Stomach (tissue), 9 donors: ENCODE data around the gene MT1F. TPM values are rescaled to one million over a fixed set of nuclear protein-coding genes. Genes with fewer than 3 reads are reported as not detected.

Source experiments
- DNase-seq, 2 donors: peaks; one replicate each; pipeline versions ENCODE4 v3.0.0 to v3.0.0-alpha.2; 2013 to 2019
- H3K27ac ChIP-seq, 5 donors: fragments of 200-600 bp in 4 of 5; sonication (generic) in 4 of 5; one replicate each; pipeline ENCODE4 v1.5.1; 2013 to 2019; ENCODE audit warnings: mild to moderate bottlenecking in 1 of 5, moderate library complexity in 1 of 5
- H3K27me3 ChIP-seq, 3 donors: fragments of 200-600 bp; sonication (generic); one replicate each; pipeline ENCODE4 v1.5.1; 2017 to 2019; ENCODE audit warnings: mixed run types in 1 of 3
- H3K36me3 ChIP-seq, 4 donors: fragments of 200-600 bp; sonication (generic); 1 replicate in 3 of 4; 2 replicates in 1 of 4; pipeline ENCODE4 v1.5.1; 2016 to 2019
- H3K4me1 ChIP-seq, 4 donors: fragments of 200-600 bp; sonication (generic); one replicate each; pipeline ENCODE4 v1.5.1; 2016 to 2019
- H3K4me3 ChIP-seq, 4 donors: fragments of 200-600 bp; sonication (generic) in 3 of 4; one replicate each; pipeline ENCODE4 v1.5.1; 2016 to 2019; ENCODE audit warnings: mild to moderate bottlenecking in 1 of 4
- H3K9me3 ChIP-seq, 4 donors: fragments of 200-600 bp; sonication (generic); one replicate each; pipeline ENCODE4 v1.5.1; 2016 to 2019
- EP300 ChIP-seq: sonication (generic); formaldehyde crosslinking; IDR thresholded peaks from one replicate; pipeline ENCODE4 v1.6.1; 2017; ENCODE audit warnings: antibody characterized with exemption
- POLR2A ChIP-seq, 4 donors: fragments of 450-650 bp; IDR thresholded peaks; one replicate each; pipeline ENCODE4 v1.6.1; 2016; ENCODE audit warnings: antibody characterized with exemption in 4 of 4, control low read depth in 2 of 4, mild to moderate bottlenecking in 1 of 4, moderate library complexity in 1 of 4
- POLR2AphosphoS5 ChIP-seq, 3 donors: sonication (generic); formaldehyde crosslinking; IDR thresholded peaks; one replicate each; pipeline ENCODE4 v1.6.1; 2016; ENCODE audit warnings: antibody characterized with exemption in 3 of 3
- WGBS, 5 donors: extraction: QIAGEN DNeasy Blood & Tissue Kit in 3 of 5; methylation state at CpG; one replicate each; pipeline versions ENCODE4 v1.1.5 to v1.1.7; 2013 to 2018; 5-methylcytosine and 5-hydroxymethylcytosine counted together
- intact Hi-C: fragments of 100-400 bp; cut with DNase I; formaldehyde crosslinking; loops from one replicate; pipeline ENCODE4 v1.15.1; 2023; ENCODE audit warnings: low total_unique reads
- polyA plus RNA-seq, 3 donors: library from polyadenylated mRNA; stranded (reverse); fragments of 200-250 nt; gene quantifications; one replicate each; pipeline ENCODE4 v1.2.3, GENCODE V29; 2013
- total RNA-seq, 5 donors: library from RNA; depleted of rRNA; stranded (reverse); fragments of >200 nt; gene quantifications; one replicate each; pipeline versions ENCODE4 v1.1.0 to v1.2.3, GENCODE V29; 2014 to 2016
- TF ChIP-seq, protein P1 (sequence below), 7 experiments: fragments of 450-650 bp in 4 of 7; fragments of 200-600 bp in 3 of 7; sonication (generic) in 3 of 7; IDR thresholded peaks; one replicate each; pipeline ENCODE4 v1.5.1; 2016 to 2019; ENCODE audit warnings: antibody characterized with exemption in 7 of 7, control low read depth in 2 of 7, mild to moderate bottlenecking in 1 of 7
- donor health status: healthy with polysubstance abuse.
- donor health status: Bipolar disorder and iron deficiency.
- donor health status: healthy.

MT1F gene
- total and polyA plus RNA-seq, 8 donors = 7.5 to 225 (median 80.2) TPM; not detected in 2

DNA sequence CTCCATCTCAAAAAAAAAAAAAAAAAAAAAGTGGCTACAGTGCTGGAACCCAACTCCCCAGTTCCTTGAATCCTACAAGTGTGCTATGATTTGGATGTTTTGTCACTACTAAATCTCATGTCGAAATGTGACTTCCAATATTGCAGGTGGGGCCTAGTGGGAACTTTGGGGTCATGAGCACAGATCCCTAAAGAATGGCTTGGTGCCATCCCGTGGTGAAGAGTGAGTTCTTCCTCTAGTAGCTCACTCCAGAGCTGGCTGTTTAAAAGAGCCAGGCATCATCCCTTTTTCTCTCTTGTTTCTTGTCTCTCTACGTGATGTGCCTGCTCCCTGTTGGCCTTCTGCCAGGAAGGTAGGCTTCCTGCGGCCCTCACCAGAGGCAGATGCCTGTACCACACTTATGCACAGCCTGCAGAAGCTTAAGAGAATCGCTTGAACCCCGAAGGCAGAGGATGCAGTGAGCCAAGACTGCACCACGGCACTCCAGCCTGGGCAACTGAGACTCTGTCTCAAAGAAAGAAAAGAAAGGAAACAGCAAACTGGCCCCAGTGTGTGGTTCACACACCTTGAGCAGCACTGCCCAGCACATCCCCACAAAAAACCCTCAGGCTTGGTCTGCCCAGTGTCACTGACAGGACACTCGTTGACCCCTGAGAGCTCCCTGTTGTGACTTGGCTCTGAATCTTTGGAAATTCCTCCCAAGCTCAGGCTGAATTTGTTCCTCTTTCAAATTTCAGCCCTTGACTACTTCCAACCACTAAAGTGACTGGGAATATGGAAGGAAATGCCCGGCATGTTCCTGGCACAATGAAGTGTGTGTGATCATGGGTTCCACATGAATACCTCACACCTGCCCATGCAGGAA lies 29.0 kb upstream of the MT1F start:
- Histone ChIP-seq H3K4me3 (no peak overlapping the region), H3K9me3 (no peaks in the 10 kb centered on the region), H3K27ac (peak overlapping the region; percentile 25 to 97 (median 94)), H3K4me1 (peaks cover 20 to 45% (median 28%) of the 10 kb centered on the region in 4 donors), H3K27me3 (peaks cover 0 to 31% (median 5%) of the 10 kb centered on the region in 3 donors), H3K36me3 (no peaks in the 10 kb centered on the region)
- intact Hi-C loops = no loop called here
- DNase-seq = no peak
- TF ChIP-seq POLR2AphosphoS5 (IDR thresholded peaks at IDR 0.05) (no peak), POLR2A (IDR thresholded peaks at IDR 0.05) (no peak), EP300 (no peak)
- TF ChIP-seq, protein P1, sequence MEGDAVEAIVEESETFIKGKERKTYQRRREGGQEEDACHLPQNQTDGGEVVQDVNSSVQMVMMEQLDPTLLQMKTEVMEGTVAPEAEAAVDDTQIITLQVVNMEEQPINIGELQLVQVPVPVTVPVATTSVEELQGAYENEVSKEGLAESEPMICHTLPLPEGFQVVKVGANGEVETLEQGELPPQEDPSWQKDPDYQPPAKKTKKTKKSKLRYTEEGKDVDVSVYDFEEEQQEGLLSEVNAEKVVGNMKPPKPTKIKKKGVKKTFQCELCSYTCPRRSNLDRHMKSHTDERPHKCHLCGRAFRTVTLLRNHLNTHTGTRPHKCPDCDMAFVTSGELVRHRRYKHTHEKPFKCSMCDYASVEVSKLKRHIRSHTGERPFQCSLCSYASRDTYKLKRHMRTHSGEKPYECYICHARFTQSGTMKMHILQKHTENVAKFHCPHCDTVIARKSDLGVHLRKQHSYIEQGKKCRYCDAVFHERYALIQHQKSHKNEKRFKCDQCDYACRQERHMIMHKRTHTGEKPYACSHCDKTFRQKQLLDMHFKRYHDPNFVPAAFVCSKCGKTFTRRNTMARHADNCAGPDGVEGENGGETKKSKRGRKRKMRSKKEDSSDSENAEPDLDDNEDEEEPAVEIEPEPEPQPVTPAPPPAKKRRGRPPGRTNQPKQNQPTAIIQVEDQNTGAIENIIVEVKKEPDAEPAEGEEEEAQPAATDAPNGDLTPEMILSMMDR (IDR thresholded peaks at IDR 0.05) = no peak
- 63 to 74% (median 68%) methylated on average over 9 of the region's 9 CpGs for WGBS, 5 donors

GRCh38 chr16:56629531-56629930 lies 28.2 kb upstream of the MT1F start:
- H3K4me1 ChIP-seq = peaks cover 20 to 46% (median 28%) of the 10 kb centered on the region in 4 donors
- H3K4me3 ChIP-seq = no peak overlapping the region
- no peaks in the 10 kb centered on the region for H3K9me3 ChIP-seq
- WGBS, 5 donors = 58 to 89% (median 82%) methylated on average over 2 to 3 of the region's 3 CpGs
- intact Hi-C loops = no loop called here
- no peaks in the 10 kb centered on the region for H3K36me3 ChIP-seq
- no peak for TF ChIP-seq POLR2AphosphoS5 (IDR thresholded peaks at IDR 0.05)
- no peak for TF ChIP-seq POLR2A (IDR thresholded peaks at IDR 0.05)
- TF ChIP-seq, protein P1 (IDR thresholded peaks at IDR 0.05) = no peak
- TF ChIP-seq EP300 = no peak
- no peak for DNase-seq
- peak overlapping the region in 4 of 5 donors; percentile 27 to 97 (median 70) for H3K27ac ChIP-seq
- peaks cover 0 to 35% (median 5%) of the 10 kb centered on the region in 3 donors for H3K27me3 ChIP-seq

- WGBS, 5 donors = 72 to 81% (median 77%) methylated on average over 3 of the region's 3 CpGs
- Histone ChIP-seq H3K27me3 (peaks cover 0 to 37% (median 6%) of the 10 kb centered on the region in 3 donors), H3K4me3 (no peak overlapping the region), H3K36me3 (no peaks in the 10 kb centered on the region), H3K27ac (peak overlapping the region in 2 of 5 donors; percentile 94 to 97), H3K9me3 (no peaks in the 10 kb centered on the region), H3K4me1 (peaks cover 25 to 46% (median 32%) of the 10 kb centered on the region in 4 donors)
- intact Hi-C loops = no loop called here
- TF ChIP-seq, protein P1 (IDR thresholded peaks at IDR 0.05) = no peak
- DNase-seq = no peak
Observed at GRCh38 chr16:56630134-56630533, 27.6 kb upstream of the MT1F start.

DNA sequence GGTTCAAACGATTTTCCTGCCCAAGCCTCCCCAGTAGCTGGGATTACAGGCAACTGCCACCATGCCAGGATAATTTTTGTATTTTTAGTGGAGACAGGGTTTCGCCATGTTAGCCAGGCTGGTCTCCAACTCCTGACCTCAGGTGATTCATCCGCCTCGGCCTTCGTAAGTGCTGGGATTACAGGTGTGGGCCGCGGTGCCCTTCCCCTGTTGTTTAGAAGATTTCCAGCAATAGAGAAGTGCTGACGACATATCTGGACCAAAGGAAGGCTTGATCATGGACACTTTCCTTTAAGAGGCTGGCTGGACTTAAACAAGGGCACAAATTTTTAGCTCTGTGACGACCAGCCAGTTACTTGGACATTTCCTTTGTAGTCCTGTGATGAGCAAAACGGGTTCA lies 26.6 kb upstream of the MT1F start:
- intact Hi-C loops = no loop called here
- Histone ChIP-seq H3K27me3 (peaks cover 0 to 43% (median 11%) of the 10 kb centered on the region in 3 donors), H3K9me3 (no peaks in the 10 kb centered on the region), H3K4me3 (no peak overlapping the region), H3K4me1 (peaks cover 25 to 51% (median 38%) of the 10 kb centered on the region in 4 donors), H3K27ac (peak overlapping the region in 4 of 5 donors; percentile 80 to 87 (median 86)), H3K36me3 (no peaks in the 10 kb centered on the region)
- no peak for DNase-seq
- TF ChIP-seq, protein P1 (IDR thresholded peaks at IDR 0.05) = no peak
- TF ChIP-seq POLR2AphosphoS5 (IDR thresholded peaks at IDR 0.05) (no peak), POLR2A (IDR thresholded peaks at IDR 0.05) (no peak), EP300 (no peak)
- 89 to 95% (median 91%) methylated on average over 10 of the region's 10 CpGs for WGBS, 5 donors
